ENCODE data around the gene SYNGR3. TPM values are rescaled to one million over a fixed set of nuclear protein-coding genes. Genes with fewer than 3 reads are reported as not detected.
A peak's percentile ranks its signal among the peaks of the same experiment; 100 is the strongest.
"Not testable (repeated sequence)": the region's sequence is repeated elsewhere in the genome, so short reads cannot be mapped to it uniquely, and the experiment has no call there.

SYNGR3 gene
- total and polyA plus RNA-seq, 5 experiments from 2014 or later = 0.60 to 1.1 (median 0.77) TPM; not detected in 1

- ATAC-seq (no peak), DNase-seq (no peak)
- POLR2A ChIA-PET = interaction anchor here (0.9 to 2.0 kb wide), 2 partner anchors 13 to 18 kb away, joined by 3 to 6 read pairs; partner anchors contain the start of gene RPS2
- Mint-ChIP-seq H3K36me3 (no peaks in the 10 kb centered on the region), H3K27me3 (no peaks in the 10 kb centered on the region), H3K4me3 (no peak overlapping the region), H3K4me1 (peaks cover 0 to 18% (median 13%) of the 10 kb centered on the region in 4 donors), H3K27ac (no peak overlapping the region), H3K9me3 (no peaks in the 10 kb centered on the region)
These were observed 43.0 kb upstream of the SYNGR3 start for GRCh38 chr16:1946495-1947368.

- Mint-ChIP-seq H3K36me3 (no peaks in the 10 kb centered on the region), H3K27ac (no peak overlapping the region), H3K4me3 (no peak overlapping the region), H3K4me1 (peaks cover 0 to 13% (median 10%) of the 10 kb centered on the region in 4 donors), H3K27me3 (no peaks in the 10 kb centered on the region), H3K9me3 (no peaks in the 10 kb centered on the region)
- DNase-seq (no peak), ATAC-seq (no peak)
- POLR2A ChIA-PET = interaction anchor here (0.8 to 2.0 kb wide), 2 partner anchors 13 to 17 kb away, joined by 3 to 6 read pairs; partner anchors contain the start of gene RPS2
These were observed 42.5 kb upstream of the SYNGR3 start for GRCh38 chr16:1947369-1947670.

GRCh38 chr16:1949507-1949906 is 40.3 kb upstream of the SYNGR3 start:
- Mint-ChIP-seq H3K4me1 (peaks cover 0 to 3% (median 0%) of the 10 kb centered on the region in 4 donors), H3K27me3 (no peaks in the 10 kb centered on the region), H3K27ac (no peak overlapping the region), H3K36me3 (no peaks in the 10 kb centered on the region), H3K4me3 (no peak overlapping the region), H3K9me3 (no peaks in the 10 kb centered on the region)
- POLR2A ChIA-PET = interaction anchor here (0.7 kb wide), 2 partner anchors 59 to 1296 kb away, joined by 3 to 5 read pairs; no protein-coding TSS in a partner anchor
- DNase-seq (no peak), ATAC-seq (no peak)

GRCh38 chr16:1950047-1950446 is 39.7 kb upstream of the SYNGR3 start:
- no peak overlapping the region for H3K27ac Mint-ChIP-seq

GRCh38 chr16:1950559-1950958 is 39.2 kb upstream of the SYNGR3 start:
- H3K27me3 Mint-ChIP-seq = no peaks in the 10 kb centered on the region
- H3K36me3 Mint-ChIP-seq = no peaks in the 10 kb centered on the region
- no peak for DNase-seq

More at GRCh38 chr16:1950047-1950446, 39.7 kb upstream of the SYNGR3 start:
- no peaks in the 10 kb centered on the region for H3K27me3 Mint-ChIP-seq
- no peaks in the 10 kb centered on the region for H3K9me3 Mint-ChIP-seq
- peaks cover 0 to 3% (median 0%) of the 10 kb centered on the region in 4 donors for H3K4me1 Mint-ChIP-seq
- ATAC-seq (no peak), DNase-seq (no peak)
- POLR2A ChIA-PET = no interaction called here
- no peaks in the 10 kb centered on the region for H3K36me3 Mint-ChIP-seq
- H3K4me3 Mint-ChIP-seq = no peak overlapping the region

GRCh38 chr16:1953734-1954133 is 36.0 kb upstream of the SYNGR3 start:
- POLR2A ChIA-PET = no interaction called here
- no peak for ATAC-seq

More at GRCh38 chr16:1950559-1950958, 39.2 kb upstream of the SYNGR3 start:
- H3K4me1 Mint-ChIP-seq = peaks cover 0 to 3% (median 0%) of the 10 kb centered on the region in 4 donors
- no peak overlapping the region for H3K27ac Mint-ChIP-seq
- ATAC-seq = no peak
- no peak overlapping the region for H3K4me3 Mint-ChIP-seq
- no peaks in the 10 kb centered on the region for H3K9me3 Mint-ChIP-seq
- POLR2A ChIA-PET = no interaction called here

GRCh38 chr16:1957434-1958142 is 32.2 kb upstream of the SYNGR3 start:
- POLR2A ChIA-PET = interaction anchor here (0.7 to 1.4 kb wide), 3 partner anchors 14 to 1001 kb away, joined by 3 to 7 read pairs (median 4); partner anchors contain the start of gene TBL3
- not testable (repeated sequence) for DNase-seq, H3K27ac Mint-ChIP-seq, ATAC-seq, H3K27me3 Mint-ChIP-seq, H3K9me3 Mint-ChIP-seq
- Mint-ChIP-seq H3K4me1 (peaks cover 14 to 34% (median 25%) of the 10 kb centered on the region in 4 donors), H3K4me3 (peak overlapping the region in 1 of 10 donors; percentile 10), H3K36me3 (peaks cover 0 to 16% (median 9%) of the 10 kb centered on the region in 3 donors)

More at GRCh38 chr16:1953734-1954133, 36.0 kb upstream of the SYNGR3 start:
- H3K4me3 Mint-ChIP-seq = no peak overlapping the region
- H3K9me3 Mint-ChIP-seq = no peaks in the 10 kb centered on the region
- H3K27me3 Mint-ChIP-seq = peaks cover 0 to 2% (median 0%) of the 10 kb centered on the region in 5 donors
- H3K27ac Mint-ChIP-seq = no peak overlapping the region
- H3K36me3 Mint-ChIP-seq = no peaks in the 10 kb centered on the region
- DNase-seq = no peak
- peaks cover 0 to 3% (median under 1%) of the 10 kb centered on the region in 4 donors for H3K4me1 Mint-ChIP-seq

- peaks cover 0 to 22% (median 11%) of the 10 kb centered on the region in 3 donors for H3K36me3 Mint-ChIP-seq
- peaks cover 12 to 38% (median 29%) of the 10 kb centered on the region in 4 donors for H3K4me1 Mint-ChIP-seq
- H3K27ac Mint-ChIP-seq, H3K27me3 Mint-ChIP-seq, H3K9me3 Mint-ChIP-seq, ATAC-seq: not testable (repeated sequence)
- H3K4me3 Mint-ChIP-seq = peak overlapping the region in 1 of 10 donors; percentile 10
- DNase-seq = peak in 1 of 10 donors; percentile 60
- POLR2A ChIA-PET = interaction anchor here (0.7 to 1.4 kb wide), 2 partner anchors 14 to 1001 kb away, joined by 3 to 7 read pairs; partner anchors contain the start of gene TBL3
These were observed 31.7 kb upstream of the SYNGR3 start for GRCh38 chr16:1958143-1958491.

GRCh38 chr16:1958715-1959268 is 31.0 kb upstream of the SYNGR3 start:
- peaks cover 4 to 28% (median 14%) of the 10 kb centered on the region in 3 donors for H3K36me3 Mint-ChIP-seq
- H3K4me1 Mint-ChIP-seq = peaks cover 16 to 44% (median 36%) of the 10 kb centered on the region in 4 donors
- peak overlapping the region in 5 of 10 donors; percentile 61 to 96 (median 86) for H3K27ac Mint-ChIP-seq
- H3K4me3 Mint-ChIP-seq = peak overlapping the region in 9 of 10 donors; percentile 39 to 94 (median 92)
- POLR2A ChIA-PET = interaction anchor here (0.6 to 7.9 kb wide), 6 partner anchors 12 to 196 kb away, joined by 3 to 89 read pairs (median 11); partner anchors contain the start of genes GFER, NOXO1, NUBP2 and SPSB3
- peaks cover 0 to 2% (median 0%) of the 10 kb centered on the region in 5 donors for H3K27me3 Mint-ChIP-seq
- H3K9me3 Mint-ChIP-seq = no peaks in the 10 kb centered on the region
- DNase-seq (no peak), ATAC-seq (peak in 1 of 2 donors; percentile 0)

GRCh38 chr16:1959269-1960039 is 30.3 kb upstream of the SYNGR3 start, which contains the start of gene NDUFB10:
Gene NDUFB10, plus strand, starts transcription at chr16:1959538. Its CDS starts 87 bp downstream, at chr16:1959625.
- peaks cover 20 to 48% (median 41%) of the 10 kb centered on the region in 4 donors for H3K4me1 Mint-ChIP-seq
- POLR2A ChIA-PET = interaction anchor here (0.6 to 7.9 kb wide), 10 partner anchors 11 to 196 kb away, joined by 3 to 89 read pairs (median 4); partner anchors contain the start of genes EME2, GFER, MRPS34 and MSRB1

More at GRCh38 chr16:1959269-1960039, 30.3 kb upstream of the SYNGR3 start, which contains the start of gene NDUFB10:
- peak; percentile 86 to 87 for ATAC-seq
- peak within 1 kb of the TSS; percentile 88 to 94 (median 91) for H3K4me3 Mint-ChIP-seq
- peak within 1 kb of the TSS; percentile 75 to 96 (median 90) for H3K27ac Mint-ChIP-seq
- peak; percentile 80 to 93 (median 90) for DNase-seq
- no peaks in the 10 kb centered on the region for H3K9me3 Mint-ChIP-seq
- peaks cover 0 to 2% (median 0%) of the 10 kb centered on the region in 5 donors for H3K27me3 Mint-ChIP-seq
- H3K36me3 Mint-ChIP-seq = peaks cover 4 to 33% (median 14%) of the 10 kb centered on the region in 3 donors

Measured in naive thymus-derived CD8-positive, alpha-beta T cell (primary cell).